GM12865 (cell line): ENCODE results near the gene CDYL.

ENCODE experiments used
- DNase-seq: peaks from one replicate; pipeline ENCODE4 v3.0.0; 2010; ENCODE audit warnings: low read depth
- H3K4me3 ChIP-seq: 2 replicates; pipeline ENCODE4 v1.5.1; 2011; ENCODE audit warnings: mild to moderate bottlenecking, low read depth, low read length, control low read depth
- CTCF ChIP-seq: IDR thresholded peaks from 2 replicates; pipeline ENCODE4 v1.5.1; 2011; ENCODE audit warnings: low read length, control low read depth, low read depth, inconsistent platforms; ENCODE audit not compliant: insufficient read depth; ENCODE audit errors: missing control alignments

CDYL gene

GRCh38 chr6:4808396-4808795 is 32.2 kb downstream of the CDYL start:
- TF ChIP-seq CTCF, result no peak
- no peak overlapping the region for H3K4me3 ChIP-seq
- DNase-seq, result no peak

GRCh38 chr6:4809999-4810918 is 34.1 kb downstream of the CDYL start:
- TF ChIP-seq CTCF, result no peak
- no peak for DNase-seq
- H3K4me3 ChIP-seq, result no peak overlapping the region

- no peak for TF ChIP-seq CTCF
- DNase-seq, result no peak
- no peak overlapping the region for H3K4me3 ChIP-seq
Measured at GRCh38 chr6:4812068-4812467, 35.9 kb downstream of the CDYL start.

- TF ChIP-seq CTCF, result no peak
- H3K4me3 ChIP-seq, result no peak overlapping the region
- DNase-seq, result no peak
Measured at GRCh38 chr6:4813055-4813454, 36.9 kb downstream of the CDYL start.

GRCh38 chr6:4814212-4814611 is 38.0 kb downstream of the CDYL start:
- no peak overlapping the region for H3K4me3 ChIP-seq
- TF ChIP-seq CTCF, result no peak
- peak; percentile 54 for DNase-seq

- no peak overlapping the region for H3K4me3 ChIP-seq
- no peak for TF ChIP-seq CTCF
- DNase-seq, result no peak
Measured at GRCh38 chr6:4814987-4815386, 38.8 kb downstream of the CDYL start.

GRCh38 chr6:4815584-4815983 is 39.4 kb downstream of the CDYL start:
- no peak for TF ChIP-seq CTCF
- no peak for DNase-seq
- no peak overlapping the region for H3K4me3 ChIP-seq
